Esophagus squamous epithelium (tissue), 4 donors: ENCODE measurements around the gene MAD1L1.

Experiments
- CTCF ChIP-seq, 6 experiments: fragments of 450-650 bp in 4 of 6; fragments of 200-600 bp in 2 of 6; sonication (generic) in 2 of 6; IDR thresholded peaks; one replicate each; pipeline ENCODE4 v1.5.1; 2016 to 2019; ENCODE audit warnings: antibody characterized with exemption in 6 of 6, mild to moderate bottlenecking in 4 of 6, moderate library complexity in 4 of 6
- POLR2A ChIP-seq, 4 donors: fragments of 450-650 bp; IDR thresholded peaks; one replicate each; pipeline ENCODE4 v1.6.1; 2017; ENCODE audit warnings: antibody characterized with exemption in 4 of 4, mild to moderate bottlenecking in 4 of 4, moderate library complexity in 3 of 4

GRCh38 chr7:2198760-2199159 lies 34.0 kb downstream of the MAD1L1 start:
- TF ChIP-seq POLR2A (IDR thresholded peaks at IDR 0.05), result no peak
- TF ChIP-seq CTCF (IDR thresholded peaks at IDR 0.05), result no peak
